Endodermal cell (in vitro differentiated cells): ENCODE results near the gene PSMC3IP. TPM values are rescaled to one million over a fixed set of nuclear protein-coding genes. Genes with fewer than 3 reads are reported as not detected.
A peak's percentile ranks its signal among the peaks of the same experiment; 100 is the strongest.
"Not testable (repeated sequence)": the region's sequence is repeated elsewhere in the genome, so short reads cannot be mapped to it uniquely, and the experiment has no call there.

Source experiments
- DNase-seq: peaks from one replicate; pipeline ENCODE4 v3.0.0-alpha.2; 2017
- H3K27ac ChIP-seq: 2 replicates; pipeline ENCODE4 v1.5.1; 2013; ENCODE audit warnings: mild to moderate bottlenecking, low read depth, low read length, moderate library complexity
- H3K27me3 ChIP-seq: 2 replicates; pipeline ENCODE4 v1.6.1; 2013; ENCODE audit warnings: mild to moderate bottlenecking, low read length, moderate library complexity; ENCODE audit not compliant: insufficient read depth, control insufficient read depth, poor library complexity, severe bottlenecking
- H3K36me3 ChIP-seq: 2 replicates; pipeline ENCODE4 v1.7.0; 2013; ENCODE audit warnings: mild to moderate bottlenecking, low read length, moderate library complexity; ENCODE audit not compliant: control insufficient read depth, insufficient read depth
- H3K4me1 ChIP-seq: one replicate; pipeline ENCODE4 v1.7.0; 2013; ENCODE audit warnings: low read length; ENCODE audit not compliant: control insufficient read depth, insufficient read depth
- H3K4me3 ChIP-seq: 2 replicates; pipeline ENCODE4 v1.5.1; 2013; ENCODE audit warnings: mild to moderate bottlenecking, low read length, moderate library complexity
- H3K9ac ChIP-seq: 2 replicates; pipeline ENCODE4 v1.6.1; 2013; ENCODE audit warnings: mild to moderate bottlenecking, low read length, moderate library complexity; ENCODE audit not compliant: poor library complexity, severe bottlenecking; ENCODE audit errors: extremely low read depth
- H3K9me3 ChIP-seq: 2 replicates; pipeline ENCODE4 v1.6.1; 2013; ENCODE audit warnings: mild to moderate bottlenecking, low read length, moderate library complexity; ENCODE audit not compliant: control insufficient read depth
- H3K27ac Mint-ChIP-seq: 2 replicates; pipeline ENCODE4 v1.8.0; 2020; ENCODE audit warnings: mixed read lengths
- H3K27me3 Mint-ChIP-seq: 2 replicates; pipeline ENCODE4 v1.8.0; 2021; ENCODE audit warnings: mild to moderate bottlenecking, mixed read lengths; ENCODE audit not compliant: insufficient read depth
- H3K36me3 Mint-ChIP-seq: 2 replicates; pipeline ENCODE4 v1.8.0; 2020; ENCODE audit warnings: low read depth, mixed read lengths
- H3K4me1 Mint-ChIP-seq: 2 replicates; pipeline ENCODE4 v1.8.0; 2020; ENCODE audit warnings: mixed read lengths
- H3K4me3 Mint-ChIP-seq: 2 replicates; pipeline ENCODE4 v1.8.0; 2020; ENCODE audit warnings: mild to moderate bottlenecking, moderate library complexity, mixed read lengths
- H3K9me3 Mint-ChIP-seq: 2 replicates; pipeline ENCODE4 v1.8.0; 2020; ENCODE audit warnings: mild to moderate bottlenecking, mixed read lengths
- WGBS, 2 experiments: methylation state at CpG; one replicate each; pipeline versions ENCODE4 v1.1.5 to v1.1.7; 2013; ENCODE audit warnings: missing lambda C conversion rate in 2 of 2, mixed read lengths in 1 of 2; ENCODE audit not compliant: insufficient coverage in 1 of 2, insufficient read length in 1 of 2; 5-methylcytosine and 5-hydroxymethylcytosine counted together
- total RNA-seq, 2 donors: library from RNA; stranded (reverse); fragmentation: NEBNext Ultra II Directional in 1 of 2; extraction: Animal tissue kit (Norgen Biotek cat#: 25700) in 1 of 2; gene quantifications; 2 replicates in 1 of 2; 3 replicates in 1 of 2; pipeline ENCODE4 v1.2.1, GENCODE V29; 2021
- TF ChIP-seq, protein P1 (sequence below): fragments of 200-600 bp; sonication (generic); conservative IDR thresholded peaks from 2 replicates; pipeline ENCODE4 v1.5.0; 2021; ENCODE audit warnings: antibody characterized with exemption, mild to moderate bottlenecking

The PSMC3IP gene
- total RNA-seq, 2 donors from 2014 or later = 27.8 to 38.6 TPM

DNA sequence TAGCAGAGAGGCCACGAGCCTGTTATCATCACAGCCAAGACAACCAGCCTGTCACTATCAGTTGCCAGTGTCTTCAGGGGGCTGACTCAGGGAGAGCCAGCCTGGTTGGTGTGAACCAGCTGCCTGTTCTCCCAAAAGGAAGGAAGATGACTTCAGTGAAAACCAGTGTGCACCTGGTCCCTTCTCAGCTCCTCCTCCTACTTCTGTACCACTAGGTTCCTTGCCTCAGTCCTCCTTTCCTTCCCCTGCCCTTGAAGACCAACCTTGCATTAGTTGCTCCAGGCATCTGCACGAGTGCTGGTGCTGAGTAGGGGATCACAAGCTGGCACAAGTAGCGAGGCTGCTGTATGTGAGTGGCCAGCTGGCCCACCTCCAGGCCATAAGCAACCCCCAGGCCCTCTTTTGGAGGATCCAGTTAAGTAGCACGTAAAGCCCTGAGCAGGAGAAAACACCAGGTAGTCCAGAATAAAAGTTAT is 40.5 kb upstream of the PSMC3IP start:
- no peak overlapping the region for H3K9ac ChIP-seq
- H3K36me3 Mint-ChIP-seq = peaks cover 25% of the 10 kb centered on the region
- peaks cover 26% of the 10 kb centered on the region for H3K36me3 ChIP-seq
- H3K27me3 ChIP-seq = no peaks in the 10 kb centered on the region
- H3K4me1 Mint-ChIP-seq = peaks cover 8% of the 10 kb centered on the region
- TF ChIP-seq, protein P1, sequence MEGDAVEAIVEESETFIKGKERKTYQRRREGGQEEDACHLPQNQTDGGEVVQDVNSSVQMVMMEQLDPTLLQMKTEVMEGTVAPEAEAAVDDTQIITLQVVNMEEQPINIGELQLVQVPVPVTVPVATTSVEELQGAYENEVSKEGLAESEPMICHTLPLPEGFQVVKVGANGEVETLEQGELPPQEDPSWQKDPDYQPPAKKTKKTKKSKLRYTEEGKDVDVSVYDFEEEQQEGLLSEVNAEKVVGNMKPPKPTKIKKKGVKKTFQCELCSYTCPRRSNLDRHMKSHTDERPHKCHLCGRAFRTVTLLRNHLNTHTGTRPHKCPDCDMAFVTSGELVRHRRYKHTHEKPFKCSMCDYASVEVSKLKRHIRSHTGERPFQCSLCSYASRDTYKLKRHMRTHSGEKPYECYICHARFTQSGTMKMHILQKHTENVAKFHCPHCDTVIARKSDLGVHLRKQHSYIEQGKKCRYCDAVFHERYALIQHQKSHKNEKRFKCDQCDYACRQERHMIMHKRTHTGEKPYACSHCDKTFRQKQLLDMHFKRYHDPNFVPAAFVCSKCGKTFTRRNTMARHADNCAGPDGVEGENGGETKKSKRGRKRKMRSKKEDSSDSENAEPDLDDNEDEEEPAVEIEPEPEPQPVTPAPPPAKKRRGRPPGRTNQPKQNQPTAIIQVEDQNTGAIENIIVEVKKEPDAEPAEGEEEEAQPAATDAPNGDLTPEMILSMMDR = no peak
- no peak overlapping the region for H3K4me3 Mint-ChIP-seq
- H3K4me3 ChIP-seq = no peak overlapping the region
- no peaks in the 10 kb centered on the region for H3K27me3 Mint-ChIP-seq
- peaks cover 2% of the 10 kb centered on the region for H3K4me1 ChIP-seq
- peak overlapping the region; percentile 64 for H3K27ac Mint-ChIP-seq
- WGBS, 2 experiments = 82 to 86% methylated on average over 4 of the region's 4 CpGs
- no peak for DNase-seq
- peak overlapping the region; percentile 49 for H3K27ac ChIP-seq
- H3K9me3 Mint-ChIP-seq = no peaks in the 10 kb centered on the region
- no peaks in the 10 kb centered on the region for H3K9me3 ChIP-seq

DNA sequence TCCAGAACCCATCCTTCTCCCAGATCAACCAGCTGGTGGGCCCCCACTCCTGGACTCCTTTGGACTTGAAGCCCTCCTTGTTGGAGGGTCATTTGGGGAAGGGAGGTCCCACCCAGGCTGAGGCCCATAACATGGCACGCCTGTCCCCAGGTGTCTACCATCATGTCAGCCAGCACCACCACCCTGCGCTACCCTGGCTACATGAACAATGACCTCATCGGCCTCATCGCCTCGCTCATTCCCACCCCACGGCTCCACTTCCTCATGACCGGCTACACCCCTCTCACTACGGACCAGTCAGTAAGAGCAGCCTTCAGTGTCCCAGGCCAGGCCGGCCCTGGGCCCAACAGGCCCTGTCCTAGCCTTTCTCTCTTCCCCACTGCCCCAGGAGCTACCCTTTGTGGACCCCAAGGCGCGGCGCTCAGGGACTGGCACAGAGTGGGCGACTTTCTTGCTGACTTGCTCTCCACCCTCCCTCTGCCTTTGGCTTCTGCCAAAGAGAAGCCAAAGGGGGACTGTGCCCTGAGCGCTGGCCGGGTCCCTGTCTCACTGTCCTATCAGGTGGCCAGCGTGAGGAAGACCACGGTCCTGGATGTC is 36.3 kb upstream of the PSMC3IP start:
- Histone ChIP-seq H3K36me3 (peaks cover 43% of the 10 kb centered on the region), H3K9me3 (no peaks in the 10 kb centered on the region), H3K4me1 (peaks cover 2% of the 10 kb centered on the region), H3K4me3 (no peak overlapping the region), H3K27me3 (no peaks in the 10 kb centered on the region), H3K27ac (no peak overlapping the region), H3K9ac (no peak overlapping the region)
- TF ChIP-seq, protein P1 = no peak
- no peak overlapping the region for H3K27ac Mint-ChIP-seq
- peaks cover 37% of the 10 kb centered on the region for H3K36me3 Mint-ChIP-seq
- no peak for DNase-seq
- H3K4me1 Mint-ChIP-seq = peaks cover 7% of the 10 kb centered on the region
- WGBS, 2 experiments = 97 to 100% methylated on average over 1 to 16 of the region's 17 CpGs
- H3K9me3 Mint-ChIP-seq = no peaks in the 10 kb centered on the region
- no peak overlapping the region for H3K4me3 Mint-ChIP-seq
- no peaks in the 10 kb centered on the region for H3K27me3 Mint-ChIP-seq

DNA sequence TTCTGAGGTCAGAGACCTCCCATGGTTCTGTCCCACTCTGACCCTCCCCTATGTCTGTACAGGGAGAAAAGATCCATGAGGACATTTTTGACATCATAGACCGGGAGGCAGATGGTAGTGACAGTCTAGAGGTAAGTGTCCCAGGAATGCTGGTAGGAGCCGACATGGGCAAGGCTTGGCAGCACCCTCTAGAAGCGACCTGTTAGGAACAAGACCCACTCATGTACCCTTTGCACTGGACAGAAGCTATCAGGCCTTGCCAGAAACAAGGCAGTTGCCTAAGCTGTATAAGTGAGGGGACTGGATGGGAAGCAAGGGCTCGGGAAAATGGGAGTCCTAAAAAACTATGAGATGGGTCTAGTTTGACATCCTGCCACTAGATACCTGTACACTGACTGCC is 34.5 kb upstream of the PSMC3IP start:
- no peak for DNase-seq
- H3K4me1 ChIP-seq = no peaks in the 10 kb centered on the region
- no peaks in the 10 kb centered on the region for H3K27me3 Mint-ChIP-seq
- peaks cover 10% of the 10 kb centered on the region for H3K4me1 Mint-ChIP-seq
- H3K27ac ChIP-seq = no peak overlapping the region
- no peak overlapping the region for H3K4me3 ChIP-seq
- no peak overlapping the region for H3K27ac Mint-ChIP-seq
- WGBS, 2 experiments = 94 to 99% methylated on average over 4 of the region's 4 CpGs
- peaks cover 37% of the 10 kb centered on the region for H3K36me3 Mint-ChIP-seq
- no peak overlapping the region for H3K4me3 Mint-ChIP-seq
- H3K36me3 ChIP-seq = peaks cover 43% of the 10 kb centered on the region
- H3K27me3 ChIP-seq = no peaks in the 10 kb centered on the region
- TF ChIP-seq, protein P1 = no peak
- H3K9ac ChIP-seq = no peak overlapping the region
- H3K9me3 Mint-ChIP-seq = no peaks in the 10 kb centered on the region
- H3K9me3 ChIP-seq = no peaks in the 10 kb centered on the region

DNA sequence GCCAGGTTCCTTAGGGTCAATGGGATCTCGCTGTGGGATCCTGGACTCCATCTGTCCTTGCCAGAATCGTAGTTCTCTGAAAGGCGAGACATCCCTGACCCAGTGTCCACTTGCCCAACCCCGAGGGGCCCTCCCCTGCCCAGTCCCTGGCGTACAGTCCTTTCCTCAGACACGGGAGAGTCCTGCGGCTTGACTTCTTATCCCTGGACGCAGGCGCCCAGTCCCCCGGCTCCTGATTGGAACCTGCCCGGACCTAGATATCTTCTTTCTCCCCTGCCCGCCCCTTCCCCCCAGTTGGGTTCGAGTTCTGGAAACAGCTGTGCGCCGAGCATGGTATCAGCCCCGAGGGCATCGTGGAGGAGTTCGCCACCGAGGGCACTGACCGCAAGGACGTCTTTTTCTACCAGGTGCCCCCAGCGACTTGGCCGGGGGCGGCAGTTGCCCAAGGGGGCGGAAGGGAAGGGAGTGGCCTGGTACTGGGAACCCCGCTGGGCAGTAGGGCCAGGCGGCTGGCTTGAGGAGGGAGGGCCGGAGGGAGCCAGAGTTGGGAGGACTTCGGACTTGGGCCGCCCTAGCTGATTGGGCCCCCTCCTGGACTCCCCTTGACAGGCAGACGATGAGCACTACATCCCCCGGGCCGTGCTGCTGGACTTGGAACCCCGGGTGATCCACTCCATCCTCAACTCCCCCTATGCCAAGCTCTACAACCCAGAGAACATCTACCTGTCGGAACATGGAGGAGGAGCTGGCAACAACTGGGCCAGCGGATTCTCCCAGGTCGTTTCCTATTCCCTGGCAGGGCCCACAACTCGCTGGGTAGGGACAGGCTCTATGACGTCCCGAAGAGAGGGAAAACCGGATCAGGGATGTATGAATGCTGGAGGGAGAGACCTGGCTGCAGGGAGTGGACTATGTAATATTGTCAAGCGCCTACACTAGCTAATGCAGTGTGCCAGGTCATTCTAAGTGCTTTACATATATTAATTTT is 32.6 kb upstream of the PSMC3IP start:
- H3K27me3 ChIP-seq, H3K4me1 Mint-ChIP-seq, H3K9me3 ChIP-seq, H3K27me3 Mint-ChIP-seq, H3K4me1 ChIP-seq, H3K9me3 Mint-ChIP-seq: not testable (repeated sequence)
- H3K36me3 ChIP-seq = peaks cover 32% of the 10 kb centered on the region
- peak overlapping the region; percentile 68 for H3K9ac ChIP-seq
- DNase-seq = peak; percentile 84
- H3K27ac Mint-ChIP-seq = peak overlapping the region; percentile 89
- 0 to 17% methylated on average over 5 to 32 of the region's 42 CpGs for WGBS, 2 experiments
- H3K4me3 ChIP-seq = peak overlapping the region; percentile 90
- peak overlapping the region; percentile 39 for H3K27ac ChIP-seq
- peak overlapping the region; percentile 91 for H3K4me3 Mint-ChIP-seq
- peaks cover 28% of the 10 kb centered on the region for H3K36me3 Mint-ChIP-seq
